GM19239 (cell line): ENCODE data around the gene IQCE.
"Not testable (repeated sequence)": the region's sequence is repeated elsewhere in the genome, so short reads cannot be mapped to it uniquely, and the experiment has no call there.

Experiments
- DNase-seq: peaks from one replicate; pipeline ENCODE4 v3.0.0; 2011; ENCODE audit warnings: low spot score; ENCODE audit not compliant: insufficient read length
- FAIRE-seq: peaks from 2 replicates; lab custom pipeline; 2011; peaks lifted over from hg19 to GRCh38; lab: Jason Lieb, UNC

The IQCE gene

DNA sequence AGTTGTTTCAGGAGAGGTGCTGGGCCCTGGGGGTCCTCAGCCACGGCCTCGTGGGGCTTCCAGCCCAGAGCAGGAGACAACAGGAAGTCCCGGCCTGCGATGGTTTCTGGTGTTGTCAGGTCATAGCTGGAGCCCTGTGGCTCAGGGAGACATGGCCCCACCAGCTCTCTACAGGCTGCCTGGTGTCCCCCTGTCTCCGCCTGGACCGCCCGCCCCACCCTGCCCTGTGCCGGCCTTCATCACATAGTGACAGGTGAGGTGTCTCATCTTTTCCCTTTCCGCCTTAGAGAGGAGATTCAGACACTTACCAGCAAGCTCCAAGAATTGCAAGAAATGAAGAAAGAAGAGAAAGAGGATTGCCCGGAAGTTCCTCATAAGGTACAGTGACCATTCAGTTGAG is 35.8 kb downstream of the IQCE start:
- no peak for DNase-seq
- FAIRE-seq, result no peak

DNA sequence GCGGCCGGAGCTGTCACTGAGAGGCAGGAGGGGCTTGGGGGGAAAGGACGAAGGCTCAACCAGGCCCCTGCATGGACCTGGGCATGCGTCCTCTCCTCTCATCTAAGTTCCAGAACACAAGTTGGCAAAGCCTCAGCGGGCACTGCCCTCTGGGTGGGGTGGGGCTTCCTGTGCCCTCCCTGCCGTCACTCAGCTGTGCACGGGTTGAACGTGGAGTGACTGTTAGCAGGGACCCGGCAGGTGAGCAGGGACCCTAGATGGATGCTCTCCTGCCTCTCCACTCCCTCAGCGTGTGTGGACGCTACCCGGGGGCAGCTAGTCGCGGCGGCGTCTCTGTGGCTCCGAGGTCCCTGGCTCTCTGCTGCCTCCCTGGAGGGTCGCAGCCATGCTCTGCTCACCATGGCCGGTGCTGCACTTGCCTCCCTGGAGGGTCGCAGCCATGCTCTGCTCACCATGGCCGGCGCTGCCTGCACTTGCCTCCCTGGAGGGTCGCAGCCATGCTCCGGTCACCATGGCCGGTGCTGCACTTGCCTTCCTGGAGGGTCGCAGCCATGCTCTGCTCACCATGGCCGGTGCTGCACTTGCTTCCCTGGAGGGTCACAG is 36.6 kb downstream of the IQCE start:
- FAIRE-seq, result no peak
- DNase-seq, result no peak

DNA sequence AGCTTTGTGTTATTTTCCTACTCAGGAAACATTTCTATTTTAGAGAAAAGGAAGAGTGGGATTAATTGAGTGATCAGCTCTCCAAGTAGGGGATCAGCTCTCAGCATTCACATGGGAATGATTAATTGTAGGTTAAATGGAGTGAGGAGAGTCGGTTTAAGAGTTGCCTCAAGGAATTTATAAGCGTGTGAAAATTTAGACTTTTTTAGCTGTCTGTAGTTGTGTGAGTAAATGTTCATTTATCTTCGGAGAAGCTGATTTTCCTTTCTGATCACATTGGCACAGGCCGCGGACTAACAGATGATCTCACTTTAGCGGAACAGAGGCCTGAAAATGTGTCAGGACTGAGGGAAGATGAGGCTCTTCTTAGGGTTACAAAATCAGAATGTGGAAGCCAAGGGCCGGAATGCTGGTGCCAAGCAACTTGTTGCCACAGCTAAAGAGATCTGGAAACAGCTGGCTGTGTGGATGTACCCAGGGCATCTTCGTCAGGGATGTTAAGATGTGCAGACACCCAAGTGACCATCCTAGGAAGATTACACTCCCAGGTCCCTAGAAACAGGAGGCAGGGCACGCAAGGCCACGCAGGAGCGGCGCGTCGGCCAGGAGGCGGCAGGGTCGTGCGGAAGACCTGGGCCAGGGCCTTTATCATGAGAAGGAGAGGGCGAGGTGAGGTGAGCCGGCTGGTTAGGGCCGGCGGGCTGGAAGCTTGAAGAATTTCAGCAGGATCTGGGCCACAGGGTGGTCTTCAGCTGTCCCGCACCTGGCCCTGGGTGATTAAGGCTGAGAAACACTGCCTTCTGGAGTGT is 37.9 kb downstream of the IQCE start:
- DNase-seq (no peak), FAIRE-seq (no peak)

DNA sequence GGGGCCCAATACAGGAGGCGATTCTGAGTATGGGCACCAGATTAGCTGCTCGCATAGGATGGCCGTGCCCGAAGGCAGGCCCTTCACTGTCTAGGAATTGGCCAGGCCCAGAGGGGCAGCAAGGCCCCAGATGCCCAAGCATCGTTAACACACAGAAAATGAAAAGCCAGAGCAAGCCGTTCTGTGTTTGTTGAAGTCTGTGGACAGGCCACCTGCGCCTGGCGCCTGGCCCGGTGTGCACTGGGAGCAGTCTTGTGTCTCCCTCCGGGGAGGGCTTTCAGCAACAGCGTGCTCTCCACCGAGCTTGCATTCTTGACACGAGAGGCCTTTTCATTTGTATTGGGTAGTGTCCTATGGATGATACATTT is 38.5 kb downstream of the IQCE start:
- DNase-seq (no peak), FAIRE-seq (no peak)

DNA sequence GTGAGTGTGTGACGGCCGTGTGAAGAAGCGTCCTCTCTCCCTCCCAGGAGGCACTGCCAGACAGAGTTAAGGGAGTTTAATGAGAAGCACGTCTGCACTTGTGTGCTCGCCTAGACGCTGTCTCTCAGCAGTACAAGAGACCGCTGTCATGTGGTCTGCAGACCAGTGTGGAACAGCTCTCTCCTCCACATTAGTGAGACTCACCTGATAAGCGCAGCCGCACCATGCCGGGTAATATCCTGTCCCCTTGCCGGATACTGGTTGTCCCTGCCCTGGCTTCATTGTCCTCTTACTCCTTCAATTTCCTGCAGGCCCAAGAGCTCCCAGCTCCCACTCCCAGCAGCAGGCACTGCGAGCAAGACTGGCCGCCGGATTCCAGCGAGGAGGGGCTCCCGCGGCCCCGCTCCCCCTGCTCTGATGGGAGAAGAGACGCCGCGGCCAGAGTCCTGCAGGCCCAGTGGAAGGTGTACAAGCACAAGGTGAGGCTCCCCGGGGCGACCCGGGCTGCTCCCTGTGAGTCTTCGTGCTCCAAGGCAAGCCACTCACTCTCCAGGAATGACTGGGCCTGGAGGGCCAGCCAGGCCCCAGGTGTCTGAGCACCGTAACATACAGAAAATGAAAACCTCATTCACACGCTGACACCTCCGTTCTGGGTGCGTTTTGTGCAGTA is 39.5 kb downstream of the IQCE start:
- FAIRE-seq, result no peak
- DNase-seq, result no peak

DNA sequence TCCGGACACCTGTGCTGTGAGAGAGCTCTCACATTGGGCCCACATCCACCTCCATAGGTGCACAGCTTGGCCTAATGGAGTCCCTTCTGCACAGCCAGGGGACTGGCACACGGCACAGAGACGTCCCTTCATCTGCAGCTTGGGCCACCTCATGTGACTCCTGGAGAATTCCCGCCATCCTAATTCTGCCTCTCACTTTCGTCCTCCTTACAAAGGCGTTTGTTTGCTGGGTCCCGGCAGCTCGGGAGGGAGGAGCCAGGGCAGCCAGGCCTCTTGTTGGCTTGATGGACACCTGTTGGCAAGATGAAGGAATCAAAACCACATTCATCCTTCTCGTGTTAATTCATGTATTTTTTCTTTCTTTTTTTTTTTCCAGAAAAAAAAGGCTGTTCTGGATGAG is 42.3 kb downstream of the IQCE start:
- DNase-seq (no peak), FAIRE-seq (no peak)

DNA sequence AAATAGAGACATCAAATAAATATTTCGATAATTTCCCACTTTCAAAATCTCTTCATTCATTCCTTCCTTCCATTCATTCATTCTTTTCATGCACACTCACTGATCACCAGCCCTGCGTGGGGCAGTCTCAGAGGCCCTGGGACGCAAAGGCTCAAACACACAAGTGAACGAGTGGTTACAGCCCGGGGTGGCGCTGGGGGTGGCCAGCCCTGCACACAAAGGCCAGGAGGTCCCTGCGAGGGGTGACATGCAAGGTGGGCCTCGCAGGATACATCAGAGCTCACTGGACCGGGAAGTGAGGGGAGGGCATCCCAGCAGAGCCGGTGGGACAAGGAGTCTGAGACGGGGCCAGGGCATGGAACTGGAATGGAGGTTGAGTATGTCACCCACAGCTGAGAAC is 43.1 kb downstream of the IQCE start:
- FAIRE-seq (no peak), DNase-seq (no peak)

DNA sequence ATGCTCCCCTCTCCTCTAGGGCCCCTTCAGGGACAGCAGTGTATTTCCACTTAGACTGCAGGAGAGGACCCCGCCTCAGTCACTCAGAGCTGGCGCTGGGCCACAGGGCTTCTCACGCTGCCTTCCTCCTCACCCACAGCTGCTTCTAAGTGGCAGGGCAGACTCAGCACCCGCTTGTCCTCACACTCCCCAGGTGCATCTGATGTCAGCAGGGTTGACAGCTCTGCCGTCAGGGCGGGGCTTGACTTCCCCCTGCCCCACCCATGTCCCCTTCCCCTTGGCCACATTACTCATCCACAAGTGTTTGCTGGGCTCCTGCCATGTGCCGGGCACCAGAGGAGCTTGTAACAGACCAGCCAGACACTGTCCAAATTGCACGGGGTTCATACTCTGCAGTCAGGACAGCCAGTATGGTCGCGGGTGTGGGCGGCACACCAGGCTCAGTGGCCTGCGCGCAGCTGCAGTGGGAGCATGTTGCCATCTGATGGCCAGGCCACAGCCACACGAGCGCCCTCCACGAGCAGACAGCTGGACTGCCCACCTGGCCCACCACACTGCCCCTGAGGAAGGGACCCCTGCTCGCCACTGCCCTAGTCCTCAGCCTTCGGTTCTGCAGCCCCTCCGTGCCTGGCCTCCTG is 43.7 kb downstream of the IQCE start:
- no peak for DNase-seq
- no peak for FAIRE-seq

DNA sequence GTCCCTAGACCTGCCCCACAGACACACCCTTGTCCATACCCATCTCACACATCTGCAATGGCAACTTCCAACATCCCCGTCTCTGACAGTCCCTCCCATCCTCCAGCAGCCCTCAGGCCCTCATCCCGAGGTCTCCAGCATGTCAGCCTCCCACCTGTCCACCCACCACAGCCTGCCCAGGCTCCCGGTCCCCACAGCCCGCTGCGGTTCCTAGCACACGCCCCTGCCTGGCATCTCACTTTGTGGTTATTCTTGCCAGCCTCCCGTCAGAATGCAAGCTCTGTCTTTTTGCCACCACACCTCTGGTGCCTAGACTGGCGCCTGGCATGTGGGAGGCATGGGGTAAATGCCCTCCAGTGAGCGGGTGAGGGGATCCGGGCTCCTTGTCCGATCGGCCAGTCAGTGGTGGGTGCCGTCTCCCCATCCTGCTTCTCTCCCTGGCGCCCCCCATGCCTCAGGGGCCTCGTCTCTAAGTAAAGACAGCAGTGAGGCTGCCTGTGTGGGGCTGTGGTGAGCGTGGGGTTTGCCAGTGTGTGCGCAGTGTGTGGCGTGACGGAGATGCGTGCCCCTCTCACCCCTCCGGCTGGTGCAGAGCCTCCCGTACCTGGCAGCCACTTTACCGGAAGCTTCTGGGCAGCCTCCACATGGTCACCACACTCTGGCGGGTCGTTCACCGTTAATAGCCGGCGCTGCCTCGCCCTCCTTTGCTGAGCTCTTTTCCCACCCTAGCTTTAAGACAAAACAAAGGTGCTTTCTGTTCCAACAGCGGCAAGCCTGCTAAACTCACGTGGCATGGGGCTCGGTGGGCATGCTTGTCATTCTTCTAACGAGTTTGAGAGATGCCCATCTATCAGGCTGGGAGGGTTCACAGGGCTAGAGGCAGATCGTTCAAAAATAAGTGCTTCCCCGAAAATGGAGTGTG is 44.5 kb downstream of the IQCE start:
- DNase-seq (no peak), FAIRE-seq (no peak)

DNA sequence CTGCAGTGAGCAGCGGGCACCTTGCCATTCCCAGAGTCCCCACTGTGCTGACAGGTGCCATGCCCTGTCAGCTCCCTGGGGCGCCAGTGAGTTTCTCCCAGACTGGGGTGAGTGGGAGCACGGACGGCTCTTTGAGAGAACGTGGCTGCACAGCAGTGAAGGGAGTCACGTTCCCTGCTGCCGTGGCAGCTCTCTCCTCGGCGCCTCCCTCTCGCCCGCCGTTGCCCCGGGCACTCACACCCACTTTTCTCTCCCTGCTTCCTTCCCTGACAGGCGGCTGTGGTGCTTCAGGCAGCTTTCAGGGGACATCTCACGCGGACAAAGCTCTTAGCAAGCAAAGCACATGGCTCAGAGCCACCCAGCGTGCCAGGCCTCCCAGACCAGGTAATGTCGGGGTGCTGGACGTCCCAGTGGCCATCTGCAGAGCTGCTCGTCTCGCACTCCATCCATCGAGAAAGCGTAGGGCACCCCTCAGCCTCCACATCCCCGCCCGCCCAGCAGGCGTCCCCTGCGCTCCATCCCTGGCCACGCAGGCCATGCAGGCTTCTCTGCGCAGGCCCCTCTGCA is 45.9 kb downstream of the IQCE start:
- DNase-seq (no peak), FAIRE-seq (no peak)

DNA sequence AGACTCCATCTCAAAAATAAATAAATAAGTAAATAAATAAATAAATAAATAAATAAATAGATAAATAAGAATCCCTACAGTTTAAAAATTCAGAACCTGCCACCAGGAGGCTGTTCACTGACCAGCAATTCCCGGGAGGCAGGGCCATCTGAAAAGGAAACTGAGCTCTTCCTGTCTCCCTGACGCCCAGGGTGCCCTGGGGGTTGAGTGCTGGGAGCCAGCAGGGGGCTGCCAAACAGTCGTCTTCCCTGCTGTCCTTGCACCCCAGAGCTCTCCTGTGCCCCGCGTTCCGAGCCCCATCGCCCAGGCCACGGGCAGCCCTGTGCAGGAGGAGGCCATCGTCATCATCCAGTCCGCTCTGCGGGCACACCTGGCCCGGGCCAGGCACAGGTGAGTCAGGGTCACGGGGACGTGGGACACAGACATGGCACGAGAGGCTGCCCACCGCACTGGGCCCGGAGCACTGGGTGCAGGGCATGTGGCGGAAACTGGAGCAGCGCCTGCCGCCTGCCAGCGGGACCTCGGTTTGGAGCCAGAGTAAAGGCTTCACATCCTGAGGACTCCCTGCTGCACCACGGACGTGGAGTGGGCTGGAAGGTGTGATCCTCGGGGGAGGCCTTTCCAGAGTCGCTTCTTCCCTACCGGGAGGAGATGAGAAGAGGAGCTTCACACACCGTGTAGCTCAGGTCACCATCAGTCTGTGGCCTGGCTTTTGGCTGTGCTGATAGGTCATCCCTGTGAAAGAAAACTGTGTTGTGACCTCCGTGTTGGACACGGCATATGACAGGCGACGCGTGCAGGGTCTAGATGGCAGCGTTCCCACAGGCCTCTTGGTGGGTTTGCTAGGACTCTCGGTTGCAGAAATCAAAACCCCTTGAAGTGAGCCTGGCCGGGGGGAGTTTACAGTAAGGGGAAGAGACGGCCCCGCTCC is 47.1 kb downstream of the IQCE start:
- DNase-seq (no peak), FAIRE-seq (no peak)

DNA sequence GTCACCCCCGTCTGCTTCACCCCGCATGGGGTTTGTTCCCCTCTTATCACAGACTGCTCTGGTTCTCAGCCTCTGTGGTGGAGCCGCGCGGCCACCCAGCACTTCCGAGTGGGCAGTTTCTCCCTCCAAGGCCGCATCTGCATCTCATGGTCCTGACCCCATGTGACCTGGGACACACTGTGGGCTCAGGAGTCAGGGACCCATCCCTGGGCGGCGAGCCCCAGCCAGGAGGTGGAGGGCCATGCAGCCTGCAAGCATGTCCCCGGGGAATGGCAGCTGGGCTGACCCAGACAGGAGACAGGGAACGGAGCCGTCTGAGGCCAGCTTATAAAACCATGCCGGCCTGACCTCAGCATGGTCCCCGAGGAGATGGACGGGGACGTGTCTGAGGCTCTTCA is 47.8 kb downstream of the IQCE start:
- DNase-seq (no peak), FAIRE-seq (no peak)

DNA sequence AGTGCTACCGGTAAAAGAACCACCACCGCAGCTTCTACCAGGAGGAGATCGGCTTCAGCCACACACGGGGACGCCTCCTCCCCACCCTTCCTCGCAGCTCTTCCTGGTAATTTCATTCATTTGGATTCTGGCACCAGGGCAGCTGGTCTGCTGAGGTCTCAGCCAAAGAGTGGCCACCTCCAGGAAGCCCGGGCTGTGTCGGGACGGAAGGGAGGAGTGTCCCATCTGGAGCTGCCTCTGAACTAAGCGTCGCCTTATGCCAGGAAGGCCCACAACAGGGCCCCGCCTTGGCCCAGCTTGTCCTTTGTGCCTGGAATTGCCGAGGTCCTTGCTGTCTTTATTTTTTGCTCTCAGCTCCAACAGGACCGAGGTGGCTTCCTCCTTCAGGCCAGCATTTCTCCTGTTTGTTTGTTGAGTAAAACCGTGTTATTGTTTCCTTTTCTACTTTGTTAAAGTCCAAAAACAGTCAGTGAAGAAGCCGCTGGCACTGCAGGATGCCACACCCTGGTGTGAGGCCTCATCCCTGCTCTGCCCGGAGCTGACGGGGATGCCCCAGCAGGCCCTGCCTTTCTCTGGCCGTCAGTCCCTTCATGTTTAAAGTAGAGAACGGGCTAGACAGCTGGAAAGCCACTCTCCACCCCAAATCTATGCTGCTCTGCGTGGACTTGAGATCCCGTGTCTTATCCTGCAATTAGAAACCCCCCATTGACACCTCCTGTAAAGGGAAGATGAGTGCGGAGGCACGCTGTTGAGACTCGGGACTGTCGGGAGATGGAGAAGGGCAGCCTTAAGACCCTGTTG is 48.5 kb downstream of the IQCE start:
- FAIRE-seq, result no peak
- DNase-seq, result no peak

DNA sequence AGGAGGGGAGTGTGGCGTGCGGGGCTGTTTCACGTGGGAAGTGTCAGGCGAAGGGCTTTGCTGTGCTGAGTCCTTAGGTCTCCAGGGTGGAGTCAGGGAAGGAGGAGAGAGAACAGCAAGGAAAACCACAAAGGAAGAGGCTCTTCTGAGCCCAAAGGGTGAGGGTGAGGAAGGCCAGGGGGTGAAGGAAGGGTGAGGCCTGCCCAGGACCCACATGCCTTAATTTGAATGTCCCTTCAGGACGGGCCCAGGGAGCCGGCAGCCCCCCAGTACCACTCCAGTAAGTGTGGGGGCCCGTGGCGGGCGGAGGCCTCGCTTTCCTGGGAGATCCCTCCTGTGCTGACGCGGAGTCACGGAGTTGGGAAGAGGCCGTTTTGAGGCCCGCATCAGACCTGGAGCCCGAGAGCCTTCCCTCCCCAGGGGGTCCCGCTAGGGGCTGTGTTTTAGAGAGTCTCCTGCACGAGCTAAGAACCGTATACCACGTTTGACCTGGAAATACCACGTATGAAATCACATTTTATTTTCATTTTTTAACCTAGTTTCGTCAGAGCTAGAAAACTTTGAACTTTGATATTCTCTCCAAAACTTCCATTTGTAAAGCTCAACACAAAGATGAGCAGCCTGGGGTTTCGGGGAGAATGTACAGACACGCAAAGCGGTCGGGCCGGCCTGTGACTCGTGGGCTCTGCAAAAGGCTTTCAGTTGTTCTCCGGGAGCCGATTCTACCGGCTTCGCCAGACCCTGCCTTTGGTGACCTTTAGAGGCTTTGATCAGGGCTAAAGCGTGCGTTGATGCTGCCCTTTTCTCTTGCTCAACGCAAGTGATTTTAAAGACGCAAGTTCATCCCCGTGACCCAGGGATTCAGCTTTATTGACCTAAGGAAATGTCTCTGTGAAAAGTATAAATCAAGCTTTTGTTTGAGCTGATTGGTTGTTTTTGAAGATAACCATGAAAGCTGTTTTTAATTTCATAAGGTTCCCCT is 49.4 kb downstream of the IQCE start:
- FAIRE-seq (no peak), DNase-seq (no peak)

DNA sequence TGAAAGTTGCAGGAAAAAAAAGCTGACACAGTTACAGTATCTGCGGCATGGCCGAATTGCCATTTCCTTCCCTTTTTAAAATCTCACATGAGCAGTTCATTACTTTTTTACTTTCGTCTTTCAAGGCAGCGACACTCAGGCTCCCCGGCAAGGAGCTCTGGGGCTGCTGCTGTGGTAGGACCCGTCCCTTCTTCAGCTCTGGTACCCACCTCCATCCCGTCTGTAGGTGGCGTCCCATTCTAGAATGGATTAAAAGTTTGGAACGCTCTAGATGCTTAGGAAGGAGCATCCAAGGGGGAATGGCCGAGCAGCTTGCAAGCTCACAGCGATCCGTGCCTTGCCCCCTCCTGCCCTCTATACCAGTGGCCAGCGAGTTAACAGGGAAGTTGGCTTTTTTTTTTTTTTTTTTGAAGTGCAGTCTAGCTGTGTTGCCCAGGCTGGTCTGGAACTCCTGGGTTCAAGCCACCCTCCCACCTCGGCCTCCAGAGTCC is 50.2 kb downstream of the IQCE start:
- peak; percentile 79 for DNase-seq

DNA sequence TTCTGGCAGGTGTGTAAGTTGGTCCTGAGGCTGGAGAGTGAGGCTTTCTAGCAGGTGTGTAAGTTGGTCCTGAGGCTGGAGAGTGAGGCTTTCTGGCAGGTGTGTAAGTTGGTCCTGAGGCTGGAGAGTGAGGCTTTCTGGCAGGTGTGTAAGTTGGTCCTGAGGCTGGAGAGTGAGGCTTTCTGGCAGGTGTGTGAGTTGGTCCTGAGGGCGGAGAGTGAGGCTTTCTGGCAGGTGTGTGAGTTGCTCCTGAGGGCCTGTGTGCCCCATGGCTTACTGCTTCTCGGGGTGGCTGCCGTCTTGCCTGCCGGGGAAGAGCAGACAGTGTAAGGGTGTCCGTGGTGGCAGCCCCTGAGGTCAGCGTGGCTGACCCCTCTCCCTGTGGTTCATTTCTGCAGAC is 50.9 kb downstream of the IQCE start:
- not testable (repeated sequence) for FAIRE-seq, DNase-seq

More for the DNA sequence above, 50.2 kb downstream of the IQCE start:
- peak; percentile 87 for FAIRE-seq

DNA sequence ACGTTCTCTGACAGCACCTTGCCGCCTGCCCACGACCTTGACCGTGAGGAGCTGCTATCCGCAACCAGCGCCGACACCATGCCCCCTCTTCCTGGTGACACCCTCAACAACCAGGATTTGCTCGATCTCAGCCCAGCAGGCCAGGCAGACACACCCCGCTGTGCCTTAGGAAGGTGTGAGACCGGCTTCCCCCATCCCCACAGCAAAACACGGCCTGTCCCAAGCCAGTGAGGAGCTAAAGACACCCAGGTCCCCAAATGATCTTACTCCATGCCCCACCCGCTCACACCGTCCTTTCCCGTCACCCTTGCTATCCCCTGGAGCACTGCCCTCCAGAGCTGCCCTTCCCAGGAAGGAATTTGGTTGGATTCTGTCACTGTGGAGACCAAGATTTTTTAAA is 51.7 kb downstream of the IQCE start:
- DNase-seq (no peak), FAIRE-seq (no peak)
